HepG2 (cell line): ENCODE results near the gene TUFM. TPM values are rescaled to one million over a fixed set of nuclear protein-coding genes. Genes with fewer than 3 reads are reported as not detected.

Experiments used
- ATAC-seq: fragments of 200-7000 bp; cut with Tn5 transposase; 3 replicates; pipeline ENCODE4 v1.9.1; 2020; ENCODE audit warnings: mild to moderate bottlenecking, moderate library complexity
- BruUV-seq: library from RNA; stranded (reverse); fragments of 400-500 nt; replicated peaks from 2 replicates; lab custom pipeline; 2021; lab: Mats Ljungman, UMichigan
- CTCF ChIA-PET: fragments of 300-600 bp; formaldehyde crosslinking; extraction: SDS; loops from one replicate; lab custom pipeline; 2021; ENCODE audit warnings: low total read pairs, inconsistent platforms, low intra/inter-chr PET ratio; lab: Yijun Ruan, JAX
- POLR2A ChIA-PET: fragments of 350-600 bp; sonication (Branson Sonifier 250); formaldehyde crosslinking; loops from one replicate; lab custom pipeline; 2020; ENCODE audit warnings: antibody characterized with exemption, inconsistent platforms; lab: Yijun Ruan, JAX
- DNase-seq: peaks from one replicate; pipeline ENCODE4 v3.0.0-alpha.2; 2015; ENCODE audit warnings: low spot score
- FAIRE-seq: peaks from 3 replicates; lab custom pipeline; 2011; peaks lifted over from hg19 to GRCh38; lab: Jason Lieb, UNC
- H2AFZ ChIP-seq: one replicate; pipeline ENCODE4 v1.6.1; 2011; ENCODE audit warnings: low read length, inconsistent platforms
- H3K27ac ChIP-seq: fragments of 300-600 bp; 3 replicates; pipeline ENCODE4 v1.8.0; 2011; ENCODE audit warnings: mixed run types, mild to moderate bottlenecking, mixed read lengths, low read length, inconsistent platforms; ENCODE audit not compliant: insufficient read depth; ENCODE audit errors: extremely low read length
- H3K27me3 ChIP-seq, 2 experiments: fragments of 200-600 bp in 1 of 2; 2 replicates in 1 of 2; 3 replicates in 1 of 2; pipeline versions ENCODE4 v1.6.0 to v1.8.0; 2011; ENCODE audit warnings: low read length in 2 of 2, mild to moderate bottlenecking in 2 of 2, moderate library complexity in 2 of 2, inconsistent platforms in 1 of 2; ENCODE audit not compliant: insufficient read depth in 2 of 2, control insufficient read depth in 1 of 2
- H3K36me3 ChIP-seq, 2 experiments: fragments of 200-600 bp in 1 of 2; replicated peaks in 1 of 2; 2 replicates in 1 of 2; 3 replicates in 1 of 2; pipeline versions ENCODE4 v1.5.1 to v1.8.0; 2011; ENCODE audit warnings: low read length in 2 of 2, inconsistent platforms in 1 of 2; ENCODE audit not compliant: insufficient read depth in 2 of 2, control insufficient read depth in 1 of 2
- H3K4me1 ChIP-seq: 2 replicates; pipeline ENCODE4 v1.5.1; 2012; ENCODE audit warnings: low read length, inconsistent platforms; ENCODE audit not compliant: insufficient read depth
- H3K4me2 ChIP-seq: 2 replicates; pipeline ENCODE4 v1.6.0; 2011; ENCODE audit warnings: low read depth, low read length, inconsistent platforms
- H3K4me3 ChIP-seq, 3 experiments: fragments of 200-600 bp in 1 of 3; sonication (generic), shearing (Covaris generic) in 1 of 3; replicated peaks in 1 of 3; 2 replicates each; pipeline ENCODE4 v1.5.1; 2011 to 2016; ENCODE audit warnings: low read length in 3 of 3, inconsistent platforms in 2 of 3, low read depth in 2 of 3, mild to moderate bottlenecking in 2 of 3, control low read depth in 1 of 3, mixed read lengths in 1 of 3; ENCODE audit not compliant: insufficient read depth in 1 of 3
- H3K79me2 ChIP-seq: one replicate; pipeline ENCODE4 v1.6.1; 2011; ENCODE audit warnings: low read length, inconsistent platforms; ENCODE audit not compliant: insufficient read depth
- H3K9ac ChIP-seq: 2 replicates; pipeline ENCODE4 v1.6.0; 2011; ENCODE audit warnings: mild to moderate bottlenecking, low read depth, low read length, inconsistent platforms; ENCODE audit not compliant: insufficient read depth
- H3K9me3 ChIP-seq: 2 replicates; pipeline ENCODE4 v1.5.1; 2012; ENCODE audit warnings: mild to moderate bottlenecking, low read length
- H4K20me1 ChIP-seq: 2 replicates; pipeline ENCODE4 v1.6.0; 2011; ENCODE audit warnings: inconsistent platforms, mild to moderate bottlenecking, low read length, moderate library complexity; ENCODE audit not compliant: insufficient read depth
- CEBPB ChIP-seq: IDR thresholded peaks from 2 replicates; pipeline ENCODE4 v1.6.1; 2011; ENCODE audit warnings: low read depth, low read length, improper control_type of control experiment, borderline replicate concordance
- CEBPG ChIP-seq: IDR thresholded peaks from 2 replicates; pipeline ENCODE4 v1.6.1; 2016
- FOXC1 ChIP-seq: sonication (generic); formaldehyde crosslinking; IDR thresholded peaks from 2 replicates; pipeline ENCODE4 v1.8.0; 2022; ENCODE audit warnings: mild to moderate bottlenecking, missing genetic modification reagents, borderline replicate concordance
- FOXJ3 ChIP-seq: sonication (generic); formaldehyde crosslinking; IDR thresholded peaks from 2 replicates; pipeline ENCODE4 v1.4.0; 2020; ENCODE audit warnings: missing genetic modification reagents, mild to moderate bottlenecking, borderline replicate concordance
- GFI1 ChIP-seq: sonication (generic); formaldehyde crosslinking; IDR thresholded peaks from 2 replicates; pipeline ENCODE4 v1.5.0; 2020; ENCODE audit warnings: missing genetic modification reagents, mild to moderate bottlenecking, borderline replicate concordance
- HDAC2 ChIP-seq: sonication (generic); formaldehyde crosslinking; IDR thresholded peaks from 2 replicates; pipeline ENCODE4 v1.4.0; 2020; ENCODE audit warnings: missing genetic modification reagents
- MIER3 ChIP-seq: IDR thresholded peaks from 2 replicates; pipeline ENCODE4 v1.6.1; 2016; ENCODE audit warnings: missing compliant biosample characterization, borderline replicate concordance
- NFATC3 ChIP-seq: sonication (generic); formaldehyde crosslinking; IDR thresholded peaks from 2 replicates; pipeline ENCODE4 v1.5.1; 2020; ENCODE audit warnings: mild to moderate bottlenecking, missing genetic modification reagents
- NR2F1 ChIP-seq, 2 experiments: fragments of 450-650 bp in 1 of 2; formaldehyde crosslinking in 1 of 2; IDR thresholded peaks; 2 replicates each; pipeline versions ENCODE4 v1.5.0 to v1.6.1; 2016 to 2020; ENCODE audit warnings: mild to moderate bottlenecking in 1 of 2, missing compliant biosample characterization in 1 of 2, missing genetic modification reagents in 1 of 2, moderate library complexity in 1 of 2
- RAD21 ChIP-seq: fragments of 450-650 bp; formaldehyde crosslinking; IDR thresholded peaks from 2 replicates; pipeline ENCODE4 v1.5.0; 2020; ENCODE audit warnings: mild to moderate bottlenecking
- RXRA ChIP-seq: sonication (generic); formaldehyde crosslinking; IDR thresholded peaks from 2 replicates; pipeline ENCODE4 v1.5.1; 2020; ENCODE audit warnings: missing genetic modification reagents
- SALL1 ChIP-seq: sonication (generic); formaldehyde crosslinking; IDR thresholded peaks from 2 replicates; pipeline ENCODE4 v1.8.0; 2022; ENCODE audit warnings: mild to moderate bottlenecking, missing genetic modification reagents
- SIX1 ChIP-seq: sonication (generic); formaldehyde crosslinking; IDR thresholded peaks from 2 replicates; pipeline ENCODE4 v1.4.0; 2020; ENCODE audit warnings: missing genetic modification reagents, borderline replicate concordance
- TBX3 ChIP-seq: fragments of 450-650 bp; IDR thresholded peaks from 2 replicates; pipeline ENCODE4 v1.6.1; 2017; ENCODE audit warnings: antibody characterized with exemption, mild to moderate bottlenecking, inconsistent platforms, borderline replicate concordance
- TEAD2 ChIP-seq: sonication (generic); formaldehyde crosslinking; IDR thresholded peaks from 2 replicates; pipeline ENCODE4 v1.9.0; 2021; ENCODE audit warnings: missing genetic modification reagents
- ZNF12 ChIP-seq: sonication (generic); formaldehyde crosslinking; IDR thresholded peaks from 2 replicates; pipeline ENCODE4 v1.5.0; 2020; ENCODE audit warnings: missing genetic modification reagents
- ZNF3 ChIP-seq: IDR thresholded peaks from 2 replicates; pipeline ENCODE4 v1.7.0; 2017; ENCODE audit warnings: inconsistent platforms
- ZNF879 ChIP-seq: sonication (generic); formaldehyde crosslinking; IDR thresholded peaks from 2 replicates; pipeline ENCODE4 v1.8.1; 2023; ENCODE audit warnings: missing genetic modification reagents
- WGBS: methylation state at CpG from one replicate; pipeline ENCODE4 v1.1.6; 2017; ENCODE audit warnings: low lambda C conversion rate; 5-methylcytosine and 5-hydroxymethylcytosine counted together
- in situ Hi-C: cut with HindIII; loops from 2 replicates; pipeline ENCODE4 v1.10.0; 2017; ENCODE audit warnings: low pct_unique_long_range_greater_than_20kb; ENCODE audit not compliant: extremely low pct_ligation_motif_present
- intact Hi-C: fragments of 100-400 bp; cut with micrococcal nuclease; formaldehyde crosslinking; loops from one replicate; pipeline ENCODE4 v1.10.0; 2022; ENCODE audit not compliant: unreplicated experiment
- polyA plus RNA-seq, 8 experiments: library from polyadenylated mRNA; depleted of rRNA in 3 of 8; stranded (reverse) in 7 of 8; unstranded in 1 of 8; fragments of >200 nt; fragmentation: Illumina TruSeq in 4 of 8; extraction: Trizol in 4 of 8; gene quantifications; 2 replicates each; pipeline versions ENCODE4 v1.2.1 to v1.2.3, GENCODE V29; 2011 to 2016; ENCODE audit warnings: low read depth in 4 of 8, missing spikeins in 1 of 8, mixed read lengths in 1 of 8; ENCODE audit not compliant: insufficient read depth in 1 of 8
- total RNA-seq, 5 experiments: library from RNA; depleted of rRNA; stranded (reverse); fragments of >200 nt; fragmentation: Illumina TruSeq; extraction: Trizol; gene quantifications; 2 replicates each; pipeline ENCODE4 v1.2.3, GENCODE V29; 2016; ENCODE audit warnings: low read depth in 1 of 5
- TF ChIP-seq, protein P1 (sequence below): sonication (generic); formaldehyde crosslinking; conservative IDR thresholded peaks from 2 replicates; pipeline ENCODE4 v1.8.1; 2023; ENCODE audit warnings: missing genetic modification reagents
- TF ChIP-seq, protein P2 (sequence below): sonication (generic); formaldehyde crosslinking; IDR thresholded peaks from 2 replicates; pipeline ENCODE4 v1.4.0; 2020; ENCODE audit warnings: missing genetic modification reagents
- TF ChIP-seq, protein P3 (sequence below): sonication (generic); formaldehyde crosslinking; IDR thresholded peaks from 2 replicates; pipeline ENCODE4 v1.5.0; 2020; ENCODE audit warnings: mild to moderate bottlenecking, missing genetic modification reagents

Gene TUFM
- total and polyA plus RNA-seq, 2 of the 13 experiments (the other 11 are each of a cell fraction or from before 2014, with no cell fraction given) = 206 to 298 TPM

DNA sequence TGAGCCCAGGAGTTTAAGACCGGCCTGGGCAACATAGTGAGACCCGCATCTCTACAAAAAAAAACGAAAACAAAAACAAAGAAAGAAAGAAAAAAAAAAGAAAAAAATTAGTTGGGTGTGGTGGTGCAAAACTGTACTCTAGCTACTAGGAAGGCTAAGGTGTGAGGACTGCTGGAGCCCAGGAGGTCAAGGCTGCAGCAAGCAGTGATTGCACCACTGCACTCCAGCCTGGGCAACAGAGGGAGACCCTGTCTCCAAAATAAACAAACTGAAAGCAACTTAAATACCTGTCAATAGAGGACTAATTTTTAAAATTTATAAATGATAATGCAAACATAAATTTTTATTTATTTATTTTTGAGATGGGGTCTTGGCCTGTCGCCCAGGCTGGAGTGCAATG is 49.5 kb upstream of the TUFM start:
- Histone ChIP-seq H3K4me1 (peaks cover 13% of the 10 kb centered on the region), H4K20me1 (no peaks in the 10 kb centered on the region), H3K9me3 (no peaks in the 10 kb centered on the region), H3K4me3 (no peak overlapping the region), H3K79me2 (no peaks in the 10 kb centered on the region), H3K36me3 (peaks cover 19 to 27% of the 10 kb centered on the region in 2 experiments), H3K27ac (peak overlapping the region; percentile 40), H3K9ac (no peak overlapping the region), H2AFZ (no peak overlapping the region), H3K4me2 (no peak overlapping the region), H3K27me3 (no peaks in the 10 kb centered on the region)
- in situ Hi-C loops = no loop called here
- DNase-seq (no peak), FAIRE-seq (peak; percentile 67), ATAC-seq (peak; percentile 57; the same call in 2 of the 3 replicates)
- intact Hi-C loops = no loop called here
- ChIA-PET CTCF (no interaction called here), POLR2A (interaction anchor here (0.8 to 1.6 kb wide), 2 partner anchors 22 to 50 kb away, joined by 3 to 4 read pairs; no protein-coding TSS in a partner anchor)
- WGBS = 79% methylated on average over 4 of the region's 4 CpGs
- BruUV-seq = no TSS peak
- TF ChIP-seq ZNF3 (CRISPR knock-in tag) = peak; percentile 62; the same call in 1 of the 2 replicates
- TF ChIP-seq GFI1 (CRISPR knock-in tag) = peak; percentile 63; the same call in 1 of the 2 replicates
- no peak for TF ChIP-seq NFATC3 (CRISPR knock-in tag)
- peak; percentile 66 to 83; a peak in 3 of 4 replicates for TF ChIP-seq NR2F1 (CRISPR knock-in tag; IDR thresholded peaks at IDR 0.05)
- no peak for TF ChIP-seq SIX1 (CRISPR knock-in tag)
- peak; percentile 27; the same call in 1 of the 2 replicates for TF ChIP-seq RXRA
- 0 out of 2 replicates have a peak, but pooled peaks have one; percentile 14 for TF ChIP-seq RAD21 (CRISPR knock-in tag)
- peak; percentile 61; the same call in 1 of the 2 replicates for TF ChIP-seq FOXJ3
- TF ChIP-seq, protein P1, sequence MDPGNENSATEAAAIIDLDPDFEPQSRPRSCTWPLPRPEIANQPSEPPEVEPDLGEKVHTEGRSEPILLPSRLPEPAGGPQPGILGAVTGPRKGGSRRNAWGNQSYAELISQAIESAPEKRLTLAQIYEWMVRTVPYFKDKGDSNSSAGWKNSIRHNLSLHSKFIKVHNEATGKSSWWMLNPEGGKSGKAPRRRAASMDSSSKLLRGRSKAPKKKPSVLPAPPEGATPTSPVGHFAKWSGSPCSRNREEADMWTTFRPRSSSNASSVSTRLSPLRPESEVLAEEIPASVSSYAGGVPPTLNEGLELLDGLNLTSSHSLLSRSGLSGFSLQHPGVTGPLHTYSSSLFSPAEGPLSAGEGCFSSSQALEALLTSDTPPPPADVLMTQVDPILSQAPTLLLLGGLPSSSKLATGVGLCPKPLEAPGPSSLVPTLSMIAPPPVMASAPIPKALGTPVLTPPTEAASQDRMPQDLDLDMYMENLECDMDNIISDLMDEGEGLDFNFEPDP (CRISPR knock-in tag) = no peak
- no peak for TF ChIP-seq MIER3 (CRISPR knock-in tag)
- no peak for TF ChIP-seq ZNF12
- no peak for TF ChIP-seq ZNF879 (CRISPR knock-in tag)
- TF ChIP-seq CEBPB = peak; percentile 77; the same call in 1 of the 2 replicates
- 0 out of 2 replicates have a peak, but pooled peaks have one; percentile 17 for TF ChIP-seq HDAC2 (CRISPR knock-in tag)
- TF ChIP-seq TEAD2 (CRISPR knock-in tag) = no peak
- no peak for TF ChIP-seq FOXC1 (CRISPR knock-in tag)
- TF ChIP-seq TBX3 = no peak
- TF ChIP-seq, protein P2, sequence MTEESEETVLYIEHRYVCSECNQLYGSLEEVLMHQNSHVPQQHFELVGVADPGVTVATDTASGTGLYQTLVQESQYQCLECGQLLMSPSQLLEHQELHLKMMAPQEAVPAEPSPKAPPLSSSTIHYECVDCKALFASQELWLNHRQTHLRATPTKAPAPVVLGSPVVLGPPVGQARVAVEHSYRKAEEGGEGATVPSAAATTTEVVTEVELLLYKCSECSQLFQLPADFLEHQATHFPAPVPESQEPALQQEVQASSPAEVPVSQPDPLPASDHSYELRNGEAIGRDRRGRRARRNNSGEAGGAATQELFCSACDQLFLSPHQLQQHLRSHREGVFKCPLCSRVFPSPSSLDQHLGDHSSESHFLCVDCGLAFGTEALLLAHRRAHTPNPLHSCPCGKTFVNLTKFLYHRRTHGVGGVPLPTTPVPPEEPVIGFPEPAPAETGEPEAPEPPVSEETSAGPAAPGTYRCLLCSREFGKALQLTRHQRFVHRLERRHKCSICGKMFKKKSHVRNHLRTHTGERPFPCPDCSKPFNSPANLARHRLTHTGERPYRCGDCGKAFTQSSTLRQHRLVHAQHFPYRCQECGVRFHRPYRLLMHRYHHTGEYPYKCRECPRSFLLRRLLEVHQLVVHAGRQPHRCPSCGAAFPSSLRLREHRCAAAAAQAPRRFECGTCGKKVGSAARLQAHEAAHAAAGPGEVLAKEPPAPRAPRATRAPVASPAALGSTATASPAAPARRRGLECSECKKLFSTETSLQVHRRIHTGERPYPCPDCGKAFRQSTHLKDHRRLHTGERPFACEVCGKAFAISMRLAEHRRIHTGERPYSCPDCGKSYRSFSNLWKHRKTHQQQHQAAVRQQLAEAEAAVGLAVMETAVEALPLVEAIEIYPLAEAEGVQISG (CRISPR knock-in tag) = peak; percentile 57; the same call in 1 of the 2 replicates
- TF ChIP-seq, protein P3, sequence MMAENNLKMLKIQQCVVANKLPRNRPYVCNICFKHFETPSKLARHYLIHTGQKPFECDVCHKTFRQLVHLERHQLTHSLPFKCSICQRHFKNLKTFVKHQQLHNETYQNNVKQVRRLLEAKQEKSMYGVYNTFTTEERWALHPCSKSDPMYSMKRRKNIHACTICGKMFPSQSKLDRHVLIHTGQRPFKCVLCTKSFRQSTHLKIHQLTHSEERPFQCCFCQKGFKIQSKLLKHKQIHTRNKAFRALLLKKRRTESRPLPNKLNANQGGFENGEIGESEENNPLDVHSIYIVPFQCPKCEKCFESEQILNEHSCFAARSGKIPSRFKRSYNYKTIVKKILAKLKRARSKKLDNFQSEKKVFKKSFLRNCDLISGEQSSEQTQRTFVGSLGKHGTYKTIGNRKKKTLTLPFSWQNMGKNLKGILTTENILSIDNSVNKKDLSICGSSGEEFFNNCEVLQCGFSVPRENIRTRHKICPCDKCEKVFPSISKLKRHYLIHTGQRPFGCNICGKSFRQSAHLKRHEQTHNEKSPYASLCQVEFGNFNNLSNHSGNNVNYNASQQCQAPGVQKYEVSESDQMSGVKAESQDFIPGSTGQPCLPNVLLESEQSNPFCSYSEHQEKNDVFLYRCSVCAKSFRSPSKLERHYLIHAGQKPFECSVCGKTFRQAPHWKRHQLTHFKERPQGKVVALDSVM (CRISPR knock-in tag) = peak; percentile 92
- TF ChIP-seq SALL1 (CRISPR knock-in tag) = peak; percentile 86
- TF ChIP-seq CEBPG (CRISPR knock-in tag) = peak; percentile 65
